GM19193 (cell line): ENCODE data around the gene SH3PXD2A.

ENCODE experiments used
- POLR2A ChIP-seq: IDR thresholded peaks from 4 replicates; pipeline ENCODE4 v1.6.1; 2011; ENCODE audit not compliant: insufficient read depth, insufficient read length; ENCODE audit errors: extremely low read depth

SH3PXD2A gene

DNA sequence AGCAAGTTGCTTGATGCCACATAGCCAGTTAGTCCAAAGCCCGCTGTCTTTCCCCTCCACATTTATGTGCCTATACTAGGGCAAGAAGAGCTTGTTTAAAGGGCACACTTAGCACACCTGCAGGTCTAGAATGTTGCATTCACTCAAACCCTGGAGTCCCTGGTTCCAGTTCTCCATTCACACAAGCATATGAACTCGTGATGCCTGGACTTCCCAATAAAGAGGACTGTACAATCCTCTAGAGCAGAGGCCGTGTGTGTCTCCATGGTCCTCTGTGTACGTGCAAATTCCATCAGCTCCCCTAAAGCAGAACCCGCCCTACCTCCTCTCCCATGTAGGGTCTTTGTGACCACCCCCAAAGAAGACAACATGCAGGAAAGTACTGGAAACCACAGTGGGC is 3.0 kb upstream of the SH3PXD2A start:
- TF ChIP-seq POLR2A, result no peak

DNA sequence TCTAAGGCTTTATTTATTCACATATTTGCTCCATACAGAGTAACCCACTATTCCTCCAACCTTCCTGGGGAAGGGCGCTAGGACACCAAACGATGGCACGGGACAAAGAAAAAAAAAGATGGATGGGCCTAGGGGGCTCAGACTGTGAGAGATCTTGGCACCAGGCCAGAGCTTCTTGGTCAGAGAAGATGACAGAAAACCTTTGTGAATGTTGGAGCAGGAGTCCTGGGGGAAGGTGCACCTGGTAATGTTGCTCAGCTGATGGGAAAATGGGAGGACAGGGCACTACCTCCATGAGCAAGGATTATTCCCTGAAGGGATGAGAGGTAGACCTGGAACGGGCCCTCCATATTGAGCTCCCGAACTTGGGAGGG is 1.4 kb upstream of the SH3PXD2A start:
- no peak for TF ChIP-seq POLR2A

DNA sequence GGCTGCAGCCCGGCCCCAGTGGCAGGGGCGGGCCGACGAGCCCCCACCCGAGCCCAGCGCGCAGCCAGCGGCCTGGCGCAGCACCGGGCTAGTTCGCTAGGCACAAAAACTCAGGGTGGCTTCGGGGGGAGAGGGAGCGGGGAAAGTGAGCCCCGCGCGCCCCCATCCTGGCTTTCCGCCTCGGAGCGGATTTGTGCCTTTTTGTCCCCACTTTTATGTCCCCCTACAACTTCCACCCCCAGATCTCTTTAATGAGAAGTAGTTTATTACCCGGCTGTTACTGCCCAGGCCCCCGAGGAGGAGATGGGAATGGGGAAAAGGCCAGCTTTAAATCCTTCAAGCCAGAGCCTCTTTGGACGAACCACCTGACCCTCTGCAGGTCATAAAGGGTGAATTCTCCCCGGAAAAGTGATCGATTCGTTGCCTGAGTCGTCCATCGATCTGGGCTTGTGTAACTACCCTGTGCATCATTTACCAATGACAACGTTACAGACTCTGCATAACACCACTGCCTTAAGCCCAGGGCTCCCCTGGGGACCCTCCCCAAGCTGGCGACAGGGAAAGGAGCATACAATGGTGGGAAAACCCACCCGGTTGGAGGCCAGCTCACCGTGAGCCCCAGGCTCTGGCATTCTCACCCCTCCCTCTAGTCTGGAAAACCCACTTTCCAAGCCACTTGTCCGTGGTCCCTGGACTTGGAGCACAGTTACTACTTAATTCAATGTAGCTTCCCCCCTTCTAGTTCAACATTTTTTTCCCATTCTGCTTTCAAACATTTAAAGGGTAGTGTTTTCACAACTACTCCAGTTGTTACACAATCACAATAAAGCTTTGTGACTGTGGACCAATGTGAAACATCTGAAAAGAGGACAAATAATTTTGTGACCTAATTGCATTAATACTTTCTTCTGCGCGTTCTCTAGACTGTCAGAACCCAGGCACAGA is 748 bp upstream of the SH3PXD2A start:
- TF ChIP-seq POLR2A, result no peak

DNA sequence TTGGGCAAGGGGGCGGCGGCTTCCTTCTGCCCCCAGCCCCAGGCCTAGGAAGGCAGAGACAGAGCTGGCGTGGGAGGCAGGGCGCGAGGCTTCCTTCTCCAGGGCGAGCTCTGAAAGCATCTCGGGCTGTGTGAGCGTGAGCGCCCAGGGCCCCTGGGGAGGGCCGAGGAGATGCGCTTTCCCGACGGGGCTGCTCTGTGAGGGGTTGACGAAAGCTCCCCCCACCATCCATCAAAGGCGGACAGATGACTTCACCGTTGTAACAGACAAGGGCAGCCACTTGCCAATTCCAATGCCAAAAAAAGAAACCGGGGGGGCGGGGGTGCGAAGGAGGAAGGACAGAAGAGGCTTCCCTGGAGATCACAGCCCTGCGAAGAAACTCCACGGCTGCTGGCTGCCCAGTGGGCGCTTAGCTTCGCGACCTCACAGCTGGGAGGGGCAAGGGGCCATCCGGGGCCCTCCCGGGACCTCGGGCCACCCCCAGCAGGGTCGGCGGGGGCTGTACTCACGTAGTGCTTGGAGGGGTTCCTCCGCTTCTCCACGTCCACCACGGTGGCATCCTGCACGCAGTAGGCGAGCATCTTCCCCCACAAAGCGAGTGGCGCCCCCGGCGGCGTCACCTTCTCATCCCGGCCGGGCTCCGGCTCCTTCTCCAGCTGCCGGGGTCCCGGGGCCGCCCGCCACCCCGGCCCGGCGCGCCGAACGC is 537 bp downstream of the SH3PXD2A start:
- no peak for TF ChIP-seq POLR2A

DNA sequence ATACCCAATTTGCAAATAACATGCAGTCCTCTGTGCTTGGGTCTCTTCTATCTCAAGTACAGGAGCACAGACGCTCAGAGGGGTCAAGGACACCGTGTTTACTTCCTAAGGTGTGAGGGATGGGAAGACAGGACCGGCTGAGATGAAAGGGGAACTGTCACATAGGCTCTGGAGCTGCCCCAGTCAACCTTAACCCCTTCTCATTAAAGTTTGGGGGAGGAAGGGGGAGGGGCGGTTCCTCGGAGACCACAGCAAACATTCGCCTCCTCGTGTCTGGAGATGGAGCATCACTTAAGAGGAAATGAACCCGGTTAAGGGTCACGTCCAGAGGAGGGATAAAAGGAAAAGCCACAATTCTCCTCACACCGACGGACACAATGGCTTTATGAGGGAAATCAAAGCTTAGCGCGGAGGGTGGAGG is 1.1 kb downstream of the SH3PXD2A start:
- no peak for TF ChIP-seq POLR2A

DNA sequence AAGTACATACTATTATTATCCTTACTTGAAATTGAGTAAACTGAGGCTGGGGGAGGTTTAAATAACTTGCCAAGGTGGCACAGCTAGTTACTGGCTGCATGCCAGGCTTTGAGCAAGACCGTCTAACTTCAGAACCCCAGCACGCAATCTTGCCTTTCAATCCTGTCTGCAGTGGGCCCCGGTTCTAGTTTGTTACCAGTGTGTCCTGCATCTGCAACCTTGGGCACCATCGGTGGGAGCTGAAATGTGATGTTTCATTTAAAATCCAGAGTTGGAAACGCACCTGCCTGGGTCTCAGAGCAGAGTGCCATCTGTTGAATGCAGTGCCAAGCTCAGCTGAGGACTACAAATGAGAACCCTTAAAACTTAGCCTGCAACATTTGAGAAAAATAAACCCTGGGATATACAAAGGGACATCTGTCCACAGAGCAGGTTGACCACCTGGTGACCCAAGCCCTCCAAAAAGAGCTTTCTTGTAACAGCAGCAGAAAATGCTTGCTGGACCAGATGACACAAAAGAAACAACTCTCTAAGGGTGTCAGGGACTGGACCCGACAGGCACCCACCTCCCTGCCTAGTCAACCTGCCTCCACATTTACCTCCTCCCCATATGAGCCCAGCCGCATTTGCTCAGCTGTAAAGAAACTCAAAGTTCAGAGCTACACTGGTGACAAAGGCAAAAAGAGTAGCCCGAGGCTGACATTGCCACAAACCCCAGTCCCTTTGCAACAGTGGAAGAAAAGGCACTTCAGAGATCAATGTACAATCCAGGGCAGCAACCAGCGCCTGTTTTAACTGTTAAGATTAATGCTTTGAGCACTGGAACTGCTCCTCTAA is 1.7 kb downstream of the SH3PXD2A start:
- no peak for TF ChIP-seq POLR2A

DNA sequence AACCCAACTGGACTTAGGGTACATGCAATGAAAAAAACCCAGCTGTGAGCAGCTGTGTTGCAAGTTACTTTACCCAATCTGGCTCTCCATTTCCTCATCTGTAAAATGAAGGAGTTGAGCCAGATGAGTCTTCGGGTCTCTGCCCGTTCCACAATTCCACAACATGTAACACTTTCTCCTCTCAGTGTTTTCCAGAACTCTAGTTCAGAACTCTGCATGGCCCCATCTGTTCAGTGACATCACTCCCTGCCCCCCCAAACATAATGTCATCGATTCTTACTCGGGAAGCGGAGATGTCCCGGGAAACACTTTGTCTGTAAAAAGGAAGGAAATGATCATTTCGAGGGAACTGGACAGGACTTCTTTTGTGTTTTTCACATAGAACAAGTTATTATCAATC is 2.5 kb downstream of the SH3PXD2A start:
- TF ChIP-seq POLR2A, result no peak

DNA sequence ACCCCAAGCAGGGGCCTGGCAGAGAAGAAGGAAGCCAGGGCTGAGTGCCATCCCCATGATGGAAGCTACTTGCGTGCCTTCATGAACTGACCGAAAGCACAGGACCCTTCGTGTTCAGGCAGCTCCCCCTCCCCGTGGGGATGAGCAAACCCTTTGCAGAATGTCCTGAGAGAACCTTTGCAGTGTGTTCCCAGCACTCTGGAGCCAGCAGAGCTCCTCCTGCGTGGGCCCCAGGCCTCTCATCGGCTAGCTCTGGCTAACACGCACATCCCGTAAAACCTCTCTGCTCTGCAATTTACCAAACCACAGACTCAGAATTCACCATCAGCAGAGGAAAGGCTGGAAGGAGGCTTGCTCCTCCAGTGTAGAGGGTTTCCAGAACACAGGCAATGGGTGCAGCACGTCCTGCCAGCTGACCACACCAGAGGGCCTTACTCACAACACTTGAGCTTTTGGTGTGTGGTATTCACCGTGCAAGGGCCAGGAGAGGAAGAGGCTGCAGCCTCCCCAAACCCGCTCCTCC is 3.1 kb downstream of the SH3PXD2A start:
- no peak for TF ChIP-seq POLR2A

DNA sequence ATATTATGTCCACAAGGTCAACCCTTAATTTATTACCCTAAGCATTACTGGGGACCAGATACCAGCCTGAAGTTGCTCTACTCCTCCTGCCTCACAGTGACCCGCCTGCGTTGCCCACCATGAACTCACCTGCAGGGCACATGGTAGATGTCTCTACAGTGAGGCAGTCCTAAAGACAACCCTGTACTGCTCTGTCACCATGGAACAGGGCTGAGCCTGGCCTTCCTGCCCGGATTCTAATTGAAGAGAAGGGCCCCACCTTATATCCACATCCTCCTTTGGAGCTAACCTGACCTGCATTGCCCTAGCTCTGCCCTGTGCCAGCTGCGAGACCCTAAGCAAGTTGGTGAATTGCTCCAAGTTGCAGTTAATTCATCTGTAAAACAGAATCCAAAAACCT is 4.1 kb downstream of the SH3PXD2A start:
- no peak for TF ChIP-seq POLR2A

DNA sequence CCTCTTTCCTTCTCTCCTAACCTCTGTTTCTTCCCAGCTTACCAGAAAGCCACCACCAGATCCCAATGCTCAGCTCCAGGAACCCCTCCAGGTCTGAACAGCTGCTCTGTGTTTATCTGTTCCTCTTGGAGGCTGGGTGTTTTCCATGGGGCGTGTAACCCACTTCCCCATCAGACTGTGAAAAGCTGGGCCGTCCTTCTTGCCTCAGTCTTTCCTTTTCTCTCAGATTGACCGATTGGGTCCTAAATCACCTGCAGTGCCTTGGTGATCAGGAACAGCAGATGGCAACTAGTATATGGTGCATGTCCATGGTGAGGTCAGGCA is 4.8 kb downstream of the SH3PXD2A start:
- TF ChIP-seq POLR2A, result no peak

DNA sequence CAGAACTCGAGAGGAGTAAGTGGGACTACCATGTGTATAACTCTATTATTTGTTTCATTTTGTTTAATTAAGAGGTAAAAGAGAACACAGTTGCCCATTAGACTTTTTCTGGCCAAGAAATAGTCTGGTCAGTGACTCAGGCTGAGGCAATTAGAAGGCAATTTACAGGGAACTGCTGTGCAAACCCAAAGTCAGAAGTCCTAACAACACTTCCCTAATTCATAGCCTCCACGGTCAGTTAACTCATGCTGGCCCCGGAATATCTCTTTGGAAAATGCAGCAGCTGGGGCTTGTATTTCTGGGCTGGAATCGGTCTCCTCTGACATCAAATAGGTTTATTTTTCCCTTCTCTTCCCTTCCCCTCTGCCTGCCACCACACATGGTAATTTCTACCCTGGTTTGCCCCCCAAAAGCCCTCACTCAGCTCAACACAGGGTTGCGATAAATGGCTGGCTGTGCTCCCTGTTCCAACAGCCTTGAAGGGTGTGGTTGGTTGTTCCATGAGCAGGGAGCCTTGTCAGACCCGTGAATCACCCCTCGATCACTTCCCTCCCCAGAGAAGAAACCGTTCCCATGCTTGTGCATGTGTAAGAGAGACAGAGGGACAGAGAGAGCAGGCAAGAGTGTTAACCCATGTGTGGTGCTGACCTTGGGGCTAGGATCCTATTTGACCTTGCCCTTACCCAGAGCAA is 5.3 kb downstream of the SH3PXD2A start:
- TF ChIP-seq POLR2A, result no peak

DNA sequence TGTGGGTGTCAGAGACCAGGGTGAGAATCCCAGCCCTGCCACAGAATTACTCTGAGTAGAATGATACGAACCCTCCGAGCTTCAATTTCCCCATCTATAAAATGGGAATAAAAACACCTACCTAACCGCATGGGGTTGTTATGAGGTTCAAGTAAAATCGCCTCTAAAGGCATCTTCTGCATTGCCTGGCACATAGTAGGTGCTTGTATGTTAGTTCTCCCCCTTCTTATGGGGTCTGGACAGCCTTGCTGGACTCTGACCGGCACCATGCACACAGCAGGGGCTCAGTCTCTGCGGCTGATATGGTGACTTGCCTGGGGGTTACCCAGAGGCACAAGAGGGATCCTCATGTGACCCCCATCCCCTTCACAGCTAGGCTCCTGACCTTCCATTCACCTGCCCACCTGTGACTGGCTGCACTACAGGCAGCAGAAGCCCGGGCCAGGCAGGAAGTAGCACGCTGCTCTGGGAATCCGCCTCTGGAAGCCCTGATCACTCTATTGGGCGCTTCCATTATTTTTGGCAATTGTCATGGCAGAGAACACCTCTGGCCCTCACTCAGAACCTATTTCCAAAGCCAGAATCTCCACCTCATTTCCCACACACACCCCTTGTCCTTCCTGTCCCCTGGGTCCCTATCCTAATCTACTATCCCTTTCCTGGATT is 6.0 kb downstream of the SH3PXD2A start:
- no peak for TF ChIP-seq POLR2A

DNA sequence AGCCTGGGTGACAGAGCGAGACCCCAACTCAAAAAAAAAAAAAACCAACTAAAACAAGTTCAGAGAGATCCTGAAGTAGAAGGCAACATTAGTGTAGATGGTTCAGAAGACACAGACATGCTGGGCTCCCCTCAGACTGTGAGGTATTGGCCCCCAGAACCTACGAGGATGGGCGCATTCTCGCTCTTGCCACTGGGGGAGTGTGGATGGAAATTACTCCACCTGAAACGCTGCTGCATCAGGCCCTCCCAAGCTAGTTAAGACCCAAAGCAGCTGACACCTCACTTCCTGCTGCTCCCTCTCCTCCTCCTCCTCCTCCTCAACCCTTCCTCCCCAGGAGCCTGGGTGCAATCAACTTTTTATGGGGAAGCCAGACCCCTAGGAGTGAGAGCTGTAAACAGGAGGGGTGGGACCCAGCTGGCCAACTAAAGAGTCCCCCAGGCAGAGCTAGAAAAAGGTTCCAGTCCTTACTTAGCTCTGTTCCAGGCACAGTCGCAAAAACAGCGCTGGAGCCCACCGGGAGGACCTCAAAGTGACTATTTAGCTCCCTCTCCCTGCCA is 7.4 kb downstream of the SH3PXD2A start:
- no peak for TF ChIP-seq POLR2A

DNA sequence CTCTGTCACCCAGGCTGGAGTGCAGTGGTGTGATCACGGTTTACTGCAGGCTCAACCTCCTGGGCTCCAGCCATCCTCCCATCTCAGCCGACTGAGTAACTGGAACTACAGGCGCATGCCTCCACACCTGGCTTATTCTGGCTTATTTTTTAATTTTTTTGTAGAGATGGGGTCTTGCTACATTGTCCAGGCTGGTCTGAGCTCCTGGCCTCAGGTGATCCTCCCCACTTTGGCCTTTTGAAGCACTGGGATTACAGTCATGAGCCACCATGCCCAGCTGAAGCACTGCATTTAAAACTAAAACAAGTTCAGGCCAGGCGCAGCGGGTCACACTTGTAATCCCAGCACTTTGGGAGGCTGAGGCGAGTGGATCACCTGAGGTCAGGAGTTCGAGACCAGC is 8.0 kb downstream of the SH3PXD2A start:
- TF ChIP-seq POLR2A, result no peak

DNA sequence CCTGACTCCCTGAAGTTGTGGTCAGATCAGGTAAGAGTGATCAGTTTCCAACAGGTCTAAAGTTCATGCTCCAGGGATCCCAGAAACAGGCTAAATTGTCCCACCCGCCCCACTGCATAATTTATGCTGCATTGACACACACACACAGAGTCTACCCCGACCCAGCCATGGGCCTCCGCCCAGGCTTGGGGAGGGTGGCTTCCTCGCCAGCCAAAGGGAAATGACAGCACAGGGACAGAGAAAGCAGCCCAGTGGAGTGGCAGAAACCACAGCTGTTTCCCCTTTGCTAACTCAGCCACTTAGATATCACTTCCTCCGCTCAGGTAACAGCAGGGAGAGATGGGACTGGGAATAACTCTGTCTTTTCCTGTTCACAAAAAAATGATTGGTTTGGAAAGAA is 9.4 kb downstream of the SH3PXD2A start:
- TF ChIP-seq POLR2A, result no peak
